DOHH2 (cell line): Measurements from ENCODE around the gene EZH1.

Experiments
- H3F3A ChIP-seq: fragments of 200-600 bp; sonication (generic), shearing (Covaris generic); 2 replicates; pipeline ENCODE4 v1.6.0; 2016; ENCODE audit warnings: antibody characterized with exemption, mild to moderate bottlenecking; ENCODE audit not compliant: control insufficient read depth, insufficient read depth
- H3K27ac ChIP-seq: fragments of 200-600 bp; sonication (generic); 2 replicates; pipeline ENCODE4 v1.5.1; 2014; ENCODE audit warnings: low read depth, mild to moderate bottlenecking, low read length, moderate library complexity
- H3K27me3 ChIP-seq: fragments of 200-600 bp; sonication (generic); 2 replicates; pipeline ENCODE4 v1.6.1; 2014; ENCODE audit warnings: mild to moderate bottlenecking, low read length, mixed read lengths; ENCODE audit not compliant: control insufficient read depth
- H3K36me3 ChIP-seq: fragments of 200-600 bp; sonication (generic); 2 replicates; pipeline ENCODE4 v1.6.1; 2014; ENCODE audit warnings: mild to moderate bottlenecking, low read length, moderate library complexity, mixed read lengths; ENCODE audit not compliant: control insufficient read depth
- H3K4me1 ChIP-seq: fragments of 200-600 bp; sonication (generic); 2 replicates; pipeline ENCODE4 v1.6.1; 2014; ENCODE audit warnings: mild to moderate bottlenecking, low read length, mixed read lengths; ENCODE audit not compliant: control insufficient read depth
- H3K4me2 ChIP-seq: fragments of 200-600 bp; sonication (generic); 2 replicates; pipeline ENCODE4 v1.6.0; 2014; ENCODE audit warnings: mild to moderate bottlenecking, low read length, moderate library complexity
- H3K4me3 ChIP-seq: fragments of 200-600 bp; sonication (generic); 2 replicates; pipeline ENCODE4 v1.5.1; 2014; ENCODE audit warnings: mild to moderate bottlenecking, low read length, mixed read lengths
- H3K79me2 ChIP-seq: fragments of 200-600 bp; sonication (generic); 2 replicates; pipeline ENCODE4 v1.6.1; 2014; ENCODE audit warnings: mild to moderate bottlenecking, low read length, mixed read lengths; ENCODE audit not compliant: control insufficient read depth
- H3K9me2 ChIP-seq: fragments of 200-600 bp; sonication (generic); replicated peaks from 2 replicates; pipeline ENCODE4 v1.6.1; 2014; ENCODE audit warnings: mild to moderate bottlenecking, low read length, mixed read lengths; ENCODE audit not compliant: control insufficient read depth
- H3K9me3 ChIP-seq: fragments of 200-600 bp; sonication (generic); 2 replicates; pipeline ENCODE4 v1.6.1; 2014; ENCODE audit warnings: antibody characterized with exemption, low read length, mixed read lengths; ENCODE audit not compliant: control insufficient read depth, insufficient read depth
- H4K20me1 ChIP-seq: fragments of 200-600 bp; sonication (generic); 2 replicates; pipeline ENCODE4 v1.6.0; 2014; ENCODE audit warnings: low read depth, mild to moderate bottlenecking, antibody characterized with exemption, low read length, moderate library complexity; ENCODE audit not compliant: control insufficient read depth, insufficient read depth
- CTCF ChIP-seq: fragments of 200-600 bp; sonication (generic); IDR thresholded peaks from one replicate; pipeline ENCODE4 v1.5.1; 2014; ENCODE audit warnings: antibody characterized with exemption, mild to moderate bottlenecking, low read depth, low read length; ENCODE audit not compliant: poor library complexity, severe bottlenecking
- EZH2phosphoT487 ChIP-seq: fragments of 200-600 bp; sonication (generic); IDR thresholded peaks from 2 replicates; pipeline ENCODE4 v1.6.1; 2017; ENCODE audit warnings: borderline replicate concordance, mild to moderate bottlenecking, antibody characterized with exemption, low read length, moderate library complexity, mixed read lengths

EZH1 gene

GRCh38 chr17:42783791-42784138 lies 38.9 kb upstream of the EZH1 start:
- TF ChIP-seq CTCF (no peak), EZH2phosphoT487 (no peak)
- Histone ChIP-seq H3K27ac (no peak overlapping the region), H3K4me1 (no peaks in the 10 kb centered on the region), H3K36me3 (peaks cover 10% of the 10 kb centered on the region), H3K79me2 (no peaks in the 10 kb centered on the region), H4K20me1 (no peaks in the 10 kb centered on the region), H3F3A (no peaks in the 10 kb centered on the region; the same call in 1 of the 2 replicates), H3K27me3 (peaks cover 46% of the 10 kb centered on the region), H3K9me3 (no peaks in the 10 kb centered on the region), H3K9me2 (no peaks in the 10 kb centered on the region), H3K4me2 (no peak overlapping the region), H3K4me3 (no peak overlapping the region)

GRCh38 chr17:42783062-42783790 lies 38.4 kb upstream of the EZH1 start:
- H3K79me2 ChIP-seq, result no peaks in the 10 kb centered on the region
- H3K27me3 ChIP-seq, result peaks cover 46% of the 10 kb centered on the region
- H3K4me3 ChIP-seq, result no peak overlapping the region
- H4K20me1 ChIP-seq, result no peaks in the 10 kb centered on the region
- TF ChIP-seq CTCF (no peak), EZH2phosphoT487 (no peak)
- H3K9me3 ChIP-seq, result no peaks in the 10 kb centered on the region
- H3K9me2 ChIP-seq, result no peaks in the 10 kb centered on the region
- peaks cover 12% of the 10 kb centered on the region for H3K36me3 ChIP-seq
- H3K4me2 ChIP-seq, result no peak overlapping the region
- no peaks in the 10 kb centered on the region; the same call in 1 of the 2 replicates for H3F3A ChIP-seq
- no peaks in the 10 kb centered on the region for H3K4me1 ChIP-seq
- H3K27ac ChIP-seq, result no peak overlapping the region

- peaks cover 46% of the 10 kb centered on the region for H3K27me3 ChIP-seq
- H3K9me2 ChIP-seq, result no peaks in the 10 kb centered on the region
- no peak overlapping the region for H3K4me3 ChIP-seq
- H3F3A ChIP-seq, result no peaks in the 10 kb centered on the region; the same call in 1 of the 2 replicates
- no peaks in the 10 kb centered on the region for H3K4me1 ChIP-seq
- H3K27ac ChIP-seq, result no peak overlapping the region
- peaks cover 18% of the 10 kb centered on the region for H3K36me3 ChIP-seq
- TF ChIP-seq EZH2phosphoT487, result no peak
- no peak for TF ChIP-seq CTCF
- no peaks in the 10 kb centered on the region for H3K79me2 ChIP-seq
- H3K4me2 ChIP-seq, result no peak overlapping the region
- no peaks in the 10 kb centered on the region for H3K9me3 ChIP-seq
- no peaks in the 10 kb centered on the region for H4K20me1 ChIP-seq
Measured at GRCh38 chr17:42782166-42783061, 37.6 kb upstream of the EZH1 start.
